Effector memory CD4-positive, alpha-beta T cell (primary cell): Measurements from ENCODE around the gene PSMA6.

Experiments
- DNase-seq, 3 donors: peaks; one replicate each; pipeline ENCODE4 v3.0.0-alpha.2; 2020
- H3K27ac ChIP-seq: 2 replicates; pipeline ENCODE4 v1.7.0; 2013; ENCODE audit warnings: mild to moderate bottlenecking, low read length, moderate library complexity; ENCODE audit not compliant: insufficient read depth, poor library complexity, severe bottlenecking
- H3K27me3 ChIP-seq: replicated peaks from 2 replicates; pipeline ENCODE4 v1.7.0; 2013; ENCODE audit warnings: mild to moderate bottlenecking, low read length; ENCODE audit not compliant: insufficient read depth, control insufficient read depth, poor library complexity, severe bottlenecking
- H3K36me3 ChIP-seq: 2 replicates; pipeline ENCODE4 v1.7.0; 2013; ENCODE audit warnings: mild to moderate bottlenecking, low read length, moderate library complexity; ENCODE audit not compliant: control insufficient read depth, insufficient read depth
- H3K4me1 ChIP-seq: 2 replicates; pipeline ENCODE4 v1.7.0; 2013; ENCODE audit warnings: low read length, mild to moderate bottlenecking; ENCODE audit not compliant: control insufficient read depth, insufficient read depth, poor library complexity, severe bottlenecking
- H3K4me3 ChIP-seq: 2 replicates; pipeline ENCODE4 v1.7.0; 2013; ENCODE audit warnings: low read length, low read depth, mild to moderate bottlenecking; ENCODE audit not compliant: insufficient read depth, poor library complexity, severe bottlenecking
- H3K9me3 ChIP-seq: 2 replicates; pipeline ENCODE4 v1.7.0; 2013; ENCODE audit warnings: mild to moderate bottlenecking, low read length, moderate library complexity; ENCODE audit not compliant: control insufficient read depth

The PSMA6 gene

DNA sequence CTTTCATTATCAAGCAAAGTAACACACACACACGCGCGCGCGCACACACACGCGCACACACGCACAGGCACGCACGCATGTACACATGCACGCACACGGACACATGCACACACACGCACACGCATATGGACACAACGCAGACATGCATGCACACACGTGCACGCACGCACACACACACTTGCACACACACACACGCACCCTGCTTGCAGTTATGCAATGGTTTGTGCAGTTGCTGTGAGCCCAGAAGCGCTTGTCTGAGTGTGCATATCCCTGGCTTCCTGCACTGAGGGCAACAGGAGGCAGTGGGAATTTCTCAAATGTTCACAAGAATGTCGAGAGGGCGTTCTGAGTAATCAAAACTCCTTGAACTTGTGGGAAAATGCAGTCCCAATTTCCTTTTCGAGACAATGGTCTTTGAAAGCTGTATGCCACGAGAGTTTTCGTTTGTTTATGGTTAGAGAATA lies 70.8 kb downstream of the PSMA6 start:
- no peaks in the 10 kb centered on the region for H3K27me3 ChIP-seq
- H3K36me3 ChIP-seq, result no peaks in the 10 kb centered on the region
- no peak for DNase-seq
- no peak overlapping the region for H3K27ac ChIP-seq
- no peaks in the 10 kb centered on the region for H3K9me3 ChIP-seq
- no peak overlapping the region for H3K4me3 ChIP-seq
- no peaks in the 10 kb centered on the region for H3K4me1 ChIP-seq

DNA sequence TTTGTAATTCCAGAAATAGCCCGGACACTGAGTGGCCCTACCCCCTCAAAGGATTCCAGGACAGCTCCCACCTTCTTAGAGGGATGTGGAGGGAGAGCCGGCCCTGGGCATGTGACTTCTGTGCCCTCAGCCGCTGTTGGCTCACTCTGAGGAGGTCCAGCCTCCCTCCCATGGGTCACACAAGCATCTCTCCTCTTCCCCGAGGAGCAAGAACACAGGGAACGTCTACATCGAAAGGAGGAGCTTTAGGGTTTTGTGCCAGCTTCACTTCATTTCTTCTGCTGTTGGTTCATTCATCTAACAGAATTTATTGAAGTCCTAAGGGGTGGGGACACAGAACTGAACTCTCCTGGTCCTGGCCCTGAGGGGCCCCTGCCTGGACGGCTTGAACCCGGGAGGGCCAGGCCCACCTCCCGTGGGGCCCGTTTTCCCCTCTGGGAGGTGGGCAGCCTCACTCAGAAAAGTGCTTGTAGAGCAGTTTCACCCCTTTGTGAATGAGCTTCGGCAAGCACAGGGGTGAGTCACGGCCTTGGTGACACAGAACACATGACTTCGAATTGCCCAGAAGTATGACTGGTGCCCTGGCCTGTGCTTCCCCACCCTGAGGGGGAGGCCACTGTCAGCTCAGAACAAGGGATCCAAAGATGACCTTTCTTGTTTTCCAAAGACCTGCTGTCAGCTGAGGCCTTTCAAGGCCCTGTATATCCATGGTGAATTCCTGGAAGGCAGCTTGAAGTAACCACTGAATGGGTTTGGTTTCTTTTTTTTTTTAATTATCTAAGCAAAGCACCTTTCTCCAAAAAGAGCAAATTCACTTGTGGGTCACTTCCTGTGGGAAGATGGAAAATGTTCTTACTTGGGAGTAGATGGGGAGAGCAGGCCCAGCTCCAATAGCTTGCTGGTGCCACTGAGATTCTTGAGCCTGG lies 73.2 kb downstream of the PSMA6 start:
- Histone ChIP-seq H3K9me3 (no peaks in the 10 kb centered on the region), H3K36me3 (no peaks in the 10 kb centered on the region), H3K4me3 (no peak overlapping the region), H3K27ac (no peak overlapping the region), H3K27me3 (no peaks in the 10 kb centered on the region), H3K4me1 (no peaks in the 10 kb centered on the region)
- DNase-seq, result no peak

DNA sequence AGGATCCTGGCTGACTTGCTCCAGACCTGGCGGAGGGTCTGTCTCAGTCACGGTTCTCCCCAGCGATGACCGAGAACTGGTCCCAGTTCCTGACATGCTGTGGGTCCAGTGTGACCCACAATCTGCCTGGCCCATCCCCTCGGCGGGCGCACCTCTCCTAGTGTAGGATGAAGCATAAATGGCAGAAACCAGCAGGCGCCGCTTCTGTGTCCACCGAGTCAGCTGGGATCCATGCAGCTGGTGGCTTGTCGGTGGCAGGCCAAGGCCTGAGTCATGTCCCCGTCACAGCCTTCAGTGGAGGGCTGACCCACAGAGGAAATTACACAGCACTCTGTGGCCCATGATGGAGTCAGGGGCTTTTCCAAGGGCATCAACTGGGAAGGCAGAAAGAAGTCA lies 73.9 kb downstream of the PSMA6 start:
- Histone ChIP-seq H3K9me3 (no peaks in the 10 kb centered on the region), H3K27me3 (no peaks in the 10 kb centered on the region), H3K4me1 (no peaks in the 10 kb centered on the region), H3K4me3 (no peak overlapping the region), H3K27ac (no peak overlapping the region), H3K36me3 (no peaks in the 10 kb centered on the region)
- DNase-seq, result no peak

DNA sequence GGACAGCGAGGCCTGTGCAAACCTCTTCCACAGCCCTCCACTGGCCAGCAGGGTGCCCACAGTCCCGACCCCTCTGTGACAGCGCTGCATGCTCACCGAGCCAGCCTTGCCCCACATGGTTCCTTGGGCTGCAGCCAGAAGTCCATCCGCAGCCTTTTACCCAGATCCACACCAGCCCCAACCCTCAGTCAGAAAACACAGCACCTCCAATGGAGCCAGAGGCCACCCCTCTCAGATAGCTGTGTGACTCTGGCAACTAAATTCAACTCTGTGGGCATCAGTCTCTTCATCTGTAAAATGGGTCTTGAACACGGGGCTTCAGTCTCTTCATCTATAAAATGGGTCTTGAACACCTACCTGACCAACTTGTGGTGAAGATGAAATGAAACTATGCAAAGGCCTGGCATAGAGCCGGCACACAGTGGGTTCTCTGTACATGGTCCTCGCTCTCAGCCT lies 74.4 kb downstream of the PSMA6 start:
- Histone ChIP-seq H3K4me1 (no peaks in the 10 kb centered on the region), H3K9me3 (no peaks in the 10 kb centered on the region), H3K4me3 (no peak overlapping the region), H3K27me3 (no peaks in the 10 kb centered on the region), H3K27ac (no peak overlapping the region), H3K36me3 (no peaks in the 10 kb centered on the region)
- DNase-seq, result no peak

DNA sequence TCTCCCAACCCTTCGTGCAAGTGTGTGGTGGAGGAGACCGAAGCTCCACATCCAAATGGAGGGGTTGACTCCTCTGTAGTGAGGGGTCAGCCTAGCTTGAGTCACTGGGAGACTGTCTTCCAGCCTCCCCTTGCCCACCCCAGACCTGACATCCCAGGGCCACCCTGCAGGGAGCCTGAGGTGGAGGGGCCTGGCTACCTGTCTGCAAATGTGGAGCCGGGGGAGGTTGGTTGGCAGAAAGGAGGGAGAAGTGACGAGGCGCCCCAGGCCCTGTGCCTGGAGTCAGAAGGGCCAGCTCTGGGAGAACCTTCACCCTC lies 74.8 kb downstream of the PSMA6 start:
- H3K9me3 ChIP-seq, result no peaks in the 10 kb centered on the region
- H3K27ac ChIP-seq, result no peak overlapping the region
- no peak overlapping the region for H3K4me3 ChIP-seq
- DNase-seq, result no peak
- H3K27me3 ChIP-seq, result no peaks in the 10 kb centered on the region
- H3K4me1 ChIP-seq, result no peaks in the 10 kb centered on the region
- no peaks in the 10 kb centered on the region for H3K36me3 ChIP-seq
